ENCODE measurements around the gene KRT37. TPM values are rescaled to one million over a fixed set of nuclear protein-coding genes. Genes with fewer than 3 reads are reported as not detected.

The KRT37 gene
- total RNA-seq, result not detected in 2 replicates

DNA sequence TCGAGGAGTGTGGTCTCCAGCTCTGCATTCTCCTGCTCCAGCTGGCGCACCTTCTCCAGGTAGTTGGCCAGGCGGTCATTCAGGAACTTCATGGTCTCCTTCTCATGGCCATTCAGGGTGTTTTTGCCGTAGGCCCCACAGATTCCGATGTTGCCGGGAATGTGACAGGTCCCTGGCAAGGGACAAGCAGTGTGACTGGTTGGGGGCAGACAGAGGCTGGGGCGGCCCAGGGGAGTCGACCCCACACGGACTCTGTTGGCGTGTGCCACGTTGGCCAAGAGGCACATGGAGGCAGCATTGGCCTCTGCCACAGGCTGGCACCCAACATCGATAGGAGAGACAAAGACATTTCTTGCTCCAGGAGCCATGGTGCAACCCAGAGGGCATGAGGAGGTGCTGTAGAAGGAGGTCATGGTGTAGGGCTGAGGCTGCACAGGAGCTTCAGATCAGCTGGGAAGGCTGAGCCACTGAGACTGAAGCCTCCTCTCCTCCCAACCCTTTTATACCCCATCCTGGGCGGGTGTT lies at the start of gene KRT37:
TSS of gene KRT37 (minus strand) at position 475 of the 525 bp plus-strand sequence. CDS start at position 413, 62 bp downstream.

DNA sequence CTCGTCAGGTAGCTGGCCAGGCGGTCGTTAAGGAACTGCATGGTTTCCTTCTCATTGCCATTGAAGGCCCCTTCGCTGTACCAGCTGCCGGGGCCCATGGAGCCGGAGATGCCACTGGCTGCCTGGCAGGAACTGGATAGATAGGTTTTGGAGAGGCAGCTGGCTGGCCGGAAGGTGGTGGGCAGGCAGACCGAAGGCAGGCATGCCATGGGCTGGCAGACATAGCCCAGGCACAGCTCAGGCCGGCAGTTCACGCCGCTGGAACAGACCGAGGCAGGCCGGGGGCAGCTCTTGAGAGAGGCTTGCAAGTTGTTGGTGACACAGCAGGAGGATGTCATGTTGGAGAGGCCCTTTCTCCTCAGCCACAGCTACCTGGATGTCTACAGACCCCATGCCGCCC lies 42.6 kb upstream of the KRT37 start, which contains the start of gene KRT32:
TSS of gene KRT32 (minus strand) at position 399 of the 400 bp plus-strand sequence. CDS start at position 338, 61 bp downstream.

GRCh38 chr17:41440531-41441033 lies 16.2 kb upstream of the KRT37 start, which contains the start of gene KRT38:
Gene KRT38, minus strand, starts transcription at chr17:41440983. Its CDS starts 62 bp downstream, at chr17:41440921.

DNA sequence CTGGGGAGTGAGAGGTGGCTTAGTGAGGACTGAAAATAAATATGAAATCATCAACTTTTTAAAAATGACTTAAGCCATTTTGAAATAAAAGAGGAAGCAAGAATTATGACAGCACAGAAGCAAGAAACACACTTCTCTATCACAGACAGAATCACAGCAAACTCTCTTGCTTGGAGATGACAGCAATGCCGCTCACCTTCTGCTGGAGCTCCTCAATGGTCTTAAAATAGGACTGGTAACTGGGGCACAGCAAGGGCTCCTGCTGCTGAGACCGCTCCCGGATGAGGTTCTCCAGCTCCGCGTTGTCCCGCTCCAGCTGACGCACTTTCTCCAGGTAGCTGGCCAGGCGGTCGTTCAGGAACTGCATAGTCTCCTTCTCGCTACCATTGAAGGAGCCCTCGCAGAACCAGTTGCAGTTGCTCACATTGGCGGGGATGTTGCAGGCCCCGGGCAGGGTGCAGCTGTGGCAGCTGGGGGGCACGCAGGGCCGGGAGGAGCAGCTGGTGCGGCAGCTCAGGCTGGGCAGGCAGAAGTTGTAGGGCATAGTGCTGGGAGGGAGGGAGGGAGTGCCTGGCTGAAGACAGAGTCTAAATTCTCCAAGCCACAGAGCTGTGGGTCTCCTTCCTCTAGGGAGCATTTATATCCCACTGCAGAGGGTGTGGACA lies 27.3 kb downstream of the KRT37 start, which contains the start of gene KRT31:
TSS of gene KRT31 (minus strand) at position 613 of the 665 bp plus-strand sequence. CDS start at position 544, 69 bp downstream.

DNA sequence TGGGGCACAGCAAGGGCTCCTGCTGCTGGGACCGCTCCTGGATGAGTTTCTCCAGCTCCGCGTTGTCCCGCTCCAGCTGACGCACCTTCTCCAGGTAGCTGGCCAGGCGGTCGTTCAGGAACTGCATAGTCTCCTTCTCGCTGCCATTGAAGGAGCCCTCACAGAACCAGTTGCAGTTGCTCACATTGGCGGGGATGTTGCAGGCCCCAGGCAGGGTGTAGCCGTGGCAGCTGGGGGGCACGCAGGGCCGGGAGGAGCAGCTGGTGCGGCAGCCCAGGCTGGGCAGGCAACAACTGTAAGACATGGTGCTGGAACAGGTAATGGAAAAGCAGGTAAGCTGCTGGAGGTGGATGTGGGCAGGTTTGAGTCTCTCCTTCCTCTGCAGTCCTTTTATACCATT lies 42.4 kb downstream of the KRT37 start, which contains the start of gene KRT34:
TSS of gene KRT34 (minus strand) at position 364 of the 400 bp plus-strand sequence. CDS start at position 304, 60 bp downstream.

Other genes with a start within 250 kb of the KRT37 start
- gene KRTAP4-2, start 246.4 kb downstream of the KRT37 start, total RNA-seq, result not detected in 2 replicates
- 0.11 TPM in 1 of 2 replicates, not detected in the other for gene KRTAP4-1, start 239.7 kb downstream of the KRT37 start, total RNA-seq
- gene KRTAP9-1, start 234.7 kb downstream of the KRT37 start, total RNA-seq, result not detected in 2 replicates
- not detected in 2 replicates for gene KRTAP9-2, start 197.9 kb downstream of the KRT37 start, total RNA-seq
- not detected in 2 replicates for gene KRTAP9-3, start 192.1 kb downstream of the KRT37 start, total RNA-seq
- gene KRTAP9-8, start 186.6 kb downstream of the KRT37 start, total RNA-seq, result not detected in 2 replicates
- gene KRTAP9-4, start 174.9 kb downstream of the KRT37 start, total RNA-seq, result not detected in 2 replicates
- gene KRTAP9-9, start 169.2 kb downstream of the KRT37 start, total RNA-seq, result not detected in 2 replicates
- gene KRTAP9-6, start 159.2 kb downstream of the KRT37 start, total RNA-seq, result not detected in 2 replicates
- not detected in 2 replicates for gene KRTAP9-7, start 148.9 kb downstream of the KRT37 start, total RNA-seq
- gene KRTAP29-1, start 121.7 kb downstream of the KRT37 start, total RNA-seq, result not detected in 2 replicates
- not detected in 2 replicates for gene KRTAP16-1, start 115.3 kb downstream of the KRT37 start, total RNA-seq
- gene KRTAP17-1, start 108.9 kb downstream of the KRT37 start, total RNA-seq, result 0.12 and 0.33 TPM in 2 replicates
- not detected in 2 replicates for gene KRT33A, start 73.8 kb downstream of the KRT37 start, total RNA-seq
- 1.1 and 2.7 TPM in 2 replicates for gene KRT33B, start 54.8 kb downstream of the KRT37 start, total RNA-seq
- 133 and 203 TPM in 2 replicates for gene KRT34, start 42.3 kb downstream of the KRT37 start, total RNA-seq
- gene KRT31, start 27.0 kb downstream of the KRT37 start, total RNA-seq, result not detected in 2 replicates
- under 0.01 and 0.11 TPM in 2 replicates for gene KRT38, start 16.4 kb upstream of the KRT37 start, total RNA-seq
- not detected in 2 replicates for gene KRT32, start 42.8 kb upstream of the KRT37 start, total RNA-seq
- gene KRT35, start 56.6 kb upstream of the KRT37 start, total RNA-seq, result not detected in 2 replicates
- gene KRT36, start 65.3 kb upstream of the KRT37 start, total RNA-seq, result 0.11 and 0.12 TPM in 2 replicates
- 0.25 and 0.55 TPM in 2 replicates for gene KRT13, start 81.0 kb upstream of the KRT37 start, total RNA-seq
- gene KRT15, start 94.3 kb upstream of the KRT37 start, total RNA-seq, result 5.7 and 15.3 TPM in 2 replicates
- 1,363 and 1,718 TPM in 2 replicates for gene KRT19, start 103.7 kb upstream of the KRT37 start, total RNA-seq
- gene KRT9, start 147.5 kb upstream of the KRT37 start, total RNA-seq, result not detected in 2 replicates
- gene KRT14, start 162.3 kb upstream of the KRT37 start, total RNA-seq, result not detected in 2 replicates
- gene KRT16, start 188.2 kb upstream of the KRT37 start, total RNA-seq, result 0.12 and 0.22 TPM in 2 replicates
- 1.00 and 1.5 TPM in 2 replicates for gene KRT17, start 200.0 kb upstream of the KRT37 start, total RNA-seq